WERI-Rb-1 (cell line): ENCODE data around the gene LPAR5.

Source experiments
- DNase-seq: peaks from one replicate; pipeline ENCODE4 v3.0.0-alpha.2; 2020
- H3K27ac ChIP-seq: fragments of 250-450 bp; sonication (Bioruptor Pico); 2 replicates; pipeline ENCODE4 v1.5.1; 2020; ENCODE audit warnings: mild to moderate bottlenecking, moderate library complexity
- H3K27me3 ChIP-seq: fragments of 250-450 bp; sonication (Bioruptor Pico); 2 replicates; pipeline ENCODE4 v1.5.1; 2021; ENCODE audit warnings: mild to moderate bottlenecking, low read depth, moderate library complexity; ENCODE audit not compliant: insufficient read depth, severe bottlenecking
- H3K36me3 ChIP-seq: fragments of 250-450 bp; sonication (Bioruptor Pico); 2 replicates; pipeline ENCODE4 v1.5.1; 2020; ENCODE audit warnings: mild to moderate bottlenecking, moderate library complexity
- H3K4me3 ChIP-seq: 2 replicates; pipeline ENCODE4 v1.5.1; 2011; ENCODE audit warnings: low read depth, mild to moderate bottlenecking, control low read depth, low read length
- H3K9me3 ChIP-seq: fragments of 250-450 bp; sonication (Bioruptor Pico); 2 replicates; pipeline ENCODE4 v1.5.1; 2021; ENCODE audit warnings: mild to moderate bottlenecking, moderate library complexity; ENCODE audit not compliant: severe bottlenecking
- CTCF ChIP-seq: IDR thresholded peaks from 2 replicates; pipeline ENCODE4 v1.5.1; 2011; ENCODE audit warnings: low read depth, mild to moderate bottlenecking, control low read depth, inconsistent platforms, low read length

LPAR5 gene

GRCh38 chr12:6635375-6635855 is 344 bp downstream of the LPAR5 start:
- no peaks in the 10 kb centered on the region for H3K9me3 ChIP-seq
- no peak overlapping the region for H3K27ac ChIP-seq
- TF ChIP-seq CTCF = no peak
- no peak overlapping the region for H3K4me3 ChIP-seq
- H3K36me3 ChIP-seq = no peaks in the 10 kb centered on the region
- no peak for DNase-seq
- no peaks in the 10 kb centered on the region for H3K27me3 ChIP-seq

- Histone ChIP-seq H3K4me3 (no peak overlapping the region), H3K36me3 (no peaks in the 10 kb centered on the region), H3K9me3 (no peaks in the 10 kb centered on the region), H3K27me3 (no peaks in the 10 kb centered on the region), H3K27ac (peak overlapping the region; percentile 16)
- no peak for TF ChIP-seq CTCF
- DNase-seq = peak; percentile 30
These were observed 3.5 kb downstream of the LPAR5 start for GRCh38 chr12:6632026-6632983.

DNA sequence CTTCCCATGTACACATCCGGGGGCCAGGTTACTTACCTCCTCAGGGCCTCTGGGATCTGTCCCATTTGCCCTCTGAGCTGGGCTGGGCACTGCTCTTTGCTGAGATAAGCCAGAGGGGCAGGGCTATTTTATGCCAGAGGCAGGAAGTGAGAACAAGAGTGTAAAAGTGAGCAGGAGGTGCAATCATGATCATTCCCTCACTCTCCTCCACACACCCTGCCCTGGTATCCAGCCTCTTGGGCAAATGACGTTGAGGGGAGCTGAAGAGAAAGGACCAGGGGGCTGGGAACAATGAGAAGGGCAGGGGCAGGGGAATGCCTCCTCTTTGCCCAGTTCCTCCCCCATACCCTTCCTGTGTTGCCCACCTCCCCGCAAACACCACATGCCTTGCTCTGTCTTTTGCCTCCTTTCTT is 4.2 kb downstream of the LPAR5 start:
- Histone ChIP-seq H3K9me3 (no peaks in the 10 kb centered on the region), H3K27ac (no peak overlapping the region), H3K27me3 (no peaks in the 10 kb centered on the region), H3K4me3 (no peak overlapping the region), H3K36me3 (no peaks in the 10 kb centered on the region)
- no peak for TF ChIP-seq CTCF
- DNase-seq = no peak

DNA sequence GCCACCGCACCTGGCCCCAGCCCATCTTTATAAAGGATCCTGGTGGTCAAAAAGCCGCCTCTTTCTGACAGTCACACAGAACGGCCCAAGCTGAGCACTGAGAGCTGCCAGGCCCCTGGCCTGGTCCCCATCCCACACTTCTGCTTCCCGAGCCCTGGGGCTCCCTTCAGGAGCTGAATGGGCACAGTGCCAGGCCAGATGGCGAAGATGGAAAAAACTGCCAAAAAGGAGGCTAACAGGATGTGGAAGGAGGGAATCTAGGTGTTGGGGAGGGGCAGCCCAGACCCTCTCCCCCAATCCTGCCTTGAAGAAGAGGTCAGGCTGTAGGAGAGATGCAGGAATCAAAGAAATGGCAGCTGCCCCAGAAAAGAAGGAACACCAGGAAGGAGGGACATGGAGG is 5.0 kb downstream of the LPAR5 start:
- no peak for DNase-seq
- H3K4me3 ChIP-seq = no peak overlapping the region
- H3K27ac ChIP-seq = no peak overlapping the region
- H3K27me3 ChIP-seq = no peaks in the 10 kb centered on the region
- TF ChIP-seq CTCF = no peak
- no peaks in the 10 kb centered on the region for H3K36me3 ChIP-seq
- no peaks in the 10 kb centered on the region for H3K9me3 ChIP-seq

DNA sequence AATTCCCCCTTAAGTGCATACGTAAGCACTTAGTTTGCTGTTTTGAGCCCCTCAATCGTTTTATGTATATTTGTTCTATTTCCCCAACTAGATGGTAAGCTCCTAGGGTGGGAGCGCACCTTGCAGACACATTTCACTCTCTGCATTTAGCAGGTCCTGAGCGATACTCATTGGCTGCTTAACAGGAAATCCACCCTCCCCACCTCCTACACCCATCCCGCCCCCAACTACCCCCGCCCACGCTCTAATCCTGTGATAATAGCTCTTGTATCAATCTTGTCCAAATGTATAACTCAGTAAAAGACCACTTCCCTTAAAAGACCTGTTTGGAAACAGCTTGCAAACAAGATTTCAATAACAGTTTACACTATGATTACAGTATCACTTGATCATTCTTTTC is 8.1 kb downstream of the LPAR5 start:
- no peak for TF ChIP-seq CTCF
- Histone ChIP-seq H3K9me3 (no peaks in the 10 kb centered on the region), H3K27me3 (no peaks in the 10 kb centered on the region), H3K4me3 (no peak overlapping the region), H3K36me3 (no peaks in the 10 kb centered on the region), H3K27ac (no peak overlapping the region)
- DNase-seq = peak; percentile 35
